ENCODE data around the gene ZNF516.

DNA sequence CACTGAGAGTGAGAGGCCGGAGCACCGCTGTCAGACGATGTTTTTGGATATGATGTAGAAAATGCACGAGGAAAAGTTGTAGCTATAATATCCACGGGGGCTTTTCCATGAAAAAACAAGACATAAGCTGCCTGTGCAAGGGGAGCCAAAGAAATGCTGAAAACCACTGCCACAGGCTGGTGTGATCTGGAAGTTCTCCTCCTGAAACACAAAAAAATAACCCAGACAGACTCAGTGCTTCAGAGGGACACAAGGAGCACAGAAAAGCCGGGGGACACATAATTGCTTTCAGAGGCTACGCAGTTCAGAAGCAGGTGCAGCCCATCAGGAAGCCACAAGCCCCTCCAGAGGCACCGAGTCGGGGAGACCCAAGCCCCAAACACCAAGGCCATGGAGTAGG is 98.2 kb downstream of the ZNF516 start:
- TF ChIP-seq POLR2A (IDR thresholded peaks at IDR 0.05): no peak
- TF ChIP-seq, protein P1, sequence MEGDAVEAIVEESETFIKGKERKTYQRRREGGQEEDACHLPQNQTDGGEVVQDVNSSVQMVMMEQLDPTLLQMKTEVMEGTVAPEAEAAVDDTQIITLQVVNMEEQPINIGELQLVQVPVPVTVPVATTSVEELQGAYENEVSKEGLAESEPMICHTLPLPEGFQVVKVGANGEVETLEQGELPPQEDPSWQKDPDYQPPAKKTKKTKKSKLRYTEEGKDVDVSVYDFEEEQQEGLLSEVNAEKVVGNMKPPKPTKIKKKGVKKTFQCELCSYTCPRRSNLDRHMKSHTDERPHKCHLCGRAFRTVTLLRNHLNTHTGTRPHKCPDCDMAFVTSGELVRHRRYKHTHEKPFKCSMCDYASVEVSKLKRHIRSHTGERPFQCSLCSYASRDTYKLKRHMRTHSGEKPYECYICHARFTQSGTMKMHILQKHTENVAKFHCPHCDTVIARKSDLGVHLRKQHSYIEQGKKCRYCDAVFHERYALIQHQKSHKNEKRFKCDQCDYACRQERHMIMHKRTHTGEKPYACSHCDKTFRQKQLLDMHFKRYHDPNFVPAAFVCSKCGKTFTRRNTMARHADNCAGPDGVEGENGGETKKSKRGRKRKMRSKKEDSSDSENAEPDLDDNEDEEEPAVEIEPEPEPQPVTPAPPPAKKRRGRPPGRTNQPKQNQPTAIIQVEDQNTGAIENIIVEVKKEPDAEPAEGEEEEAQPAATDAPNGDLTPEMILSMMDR (IDR thresholded peaks at IDR 0.05): no peak
